ENCODE data around the gene SLC35G1. TPM values are rescaled to one million over a fixed set of nuclear protein-coding genes. Genes with fewer than 3 reads are reported as not detected.

Gene SLC35G1
- total RNA-seq, 1 experiment from 2014 or later = 4.1 TPM

GRCh38 chr10:93947524-93947923 lies 53.7 kb downstream of the SLC35G1 start:
- Histone ChIP-seq H3K9me2 (ENCODE audit: insufficient read depth) (no peaks in the 10 kb centered on the region), H3K4me1 (replicated peaks; ENCODE audit: insufficient read depth) (no peaks in the 10 kb centered on the region), H3K79me2 (ENCODE audit: low read depth) (no peaks in the 10 kb centered on the region), H3K27ac (no peak overlapping the region), H3K27me3 (ENCODE audit: insufficient read depth, low read depth) (no peaks in the 10 kb centered on the region), H3K9me3 (ENCODE audit: insufficient read depth, low read depth) (no peaks in the 10 kb centered on the region), H3F3A (ENCODE audit: insufficient read depth, low read depth) (no peaks in the 10 kb centered on the region), H4K20me1 (ENCODE audit: insufficient read depth) (no peaks in the 10 kb centered on the region), H3K4me3 (no peak overlapping the region), H3K36me3 (ENCODE audit: low read depth) (no peaks in the 10 kb centered on the region), H2AFZ (no peak overlapping the region), H3K4me2 (no peak overlapping the region)
- TF ChIP-seq EZH2 (IDR thresholded peaks at IDR 0.05; ENCODE audit: low read depth) (no peak), CTCF (conservative IDR thresholded peaks at IDR 0.05) (no peak)
- no peak for DNase-seq
- no TSS peak for BruUV-seq (replicated peaks)
- ChIA-PET CTCF (no interaction called here), POLR2A (ENCODE audit: unreplicated experiment) (no interaction called here)
- intact Hi-C loops (cut with micrococcal nuclease; ENCODE audit: unreplicated experiment) = no loop called here

- BruUV-seq (replicated peaks) = no TSS peak
- no peak for TF ChIP-seq EZH2 (IDR thresholded peaks at IDR 0.05; ENCODE audit: low read depth)
- TF ChIP-seq CTCF (conservative IDR thresholded peaks at IDR 0.05) = no peak
- no peak overlapping the region for H3K4me2 ChIP-seq
- no peak overlapping the region for H3K4me3 ChIP-seq
- ChIA-PET POLR2A (ENCODE audit: unreplicated experiment) (no interaction called here), CTCF (no interaction called here)
- intact Hi-C loops (cut with micrococcal nuclease; ENCODE audit: unreplicated experiment) = no loop called here
- no peak for DNase-seq
- H3K27me3 ChIP-seq (ENCODE audit: insufficient read depth, low read depth) = no peaks in the 10 kb centered on the region
- H2AFZ ChIP-seq = no peak overlapping the region
- H4K20me1 ChIP-seq (ENCODE audit: insufficient read depth) = no peaks in the 10 kb centered on the region
- H3K79me2 ChIP-seq (ENCODE audit: low read depth) = no peaks in the 10 kb centered on the region
- no peaks in the 10 kb centered on the region for H3K36me3 ChIP-seq (ENCODE audit: low read depth)
- H3K4me1 ChIP-seq (replicated peaks; ENCODE audit: insufficient read depth) = peaks cover 6% of the 10 kb centered on the region
- H3K9me3 ChIP-seq (ENCODE audit: insufficient read depth, low read depth) = no peaks in the 10 kb centered on the region
- H3K27ac ChIP-seq = no peak overlapping the region
- H3K9me2 ChIP-seq (ENCODE audit: insufficient read depth) = no peaks in the 10 kb centered on the region
- no peaks in the 10 kb centered on the region for H3F3A ChIP-seq (ENCODE audit: insufficient read depth, low read depth)
Measured at GRCh38 chr10:93951905-93952304, 58.1 kb downstream of the SLC35G1 start.

Other genes with a start within 250 kb of the SLC35G1 start
- 5.4 and 10.4 TPM in 2 replicates for gene FRA10AC1, start 191.4 kb upstream of the SLC35G1 start, total RNA-seq (2021)
- gene LGI1, start 136.0 kb upstream of the SLC35G1 start, total RNA-seq (2021) = not detected in 2 replicates
- gene PLCE1, start 100.0 kb downstream of the SLC35G1 start, total RNA-seq (2021) = 14.8 and 15.2 TPM in 2 replicates